ENCODE results near the gene MEGF6.
A peak's percentile ranks its signal among the peaks of the same experiment; 100 is the strongest.

MEGF6 gene

DNA sequence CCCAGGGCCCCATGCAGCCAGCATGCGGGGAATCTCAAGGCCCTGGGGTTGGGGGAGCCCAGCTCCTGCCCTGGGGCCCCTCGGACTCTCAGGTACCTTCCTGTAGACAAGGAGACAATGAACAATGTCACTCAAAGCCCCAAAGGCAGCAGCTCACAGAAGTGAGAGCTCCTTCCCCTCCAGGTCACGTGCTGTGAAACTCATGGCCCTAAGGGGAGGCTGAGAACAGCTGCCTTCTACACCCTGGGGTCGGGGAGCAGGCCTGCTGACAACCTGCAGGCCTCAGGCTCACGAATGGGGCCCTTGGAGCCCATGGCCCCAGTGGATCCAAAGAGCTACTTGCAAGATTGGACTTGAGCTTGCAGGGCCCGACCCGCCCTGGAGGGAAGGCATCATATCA, 3.2 kb downstream of the MEGF6 start:
- DNase-seq (ENCODE audit: low spot score): no peak

DNA sequence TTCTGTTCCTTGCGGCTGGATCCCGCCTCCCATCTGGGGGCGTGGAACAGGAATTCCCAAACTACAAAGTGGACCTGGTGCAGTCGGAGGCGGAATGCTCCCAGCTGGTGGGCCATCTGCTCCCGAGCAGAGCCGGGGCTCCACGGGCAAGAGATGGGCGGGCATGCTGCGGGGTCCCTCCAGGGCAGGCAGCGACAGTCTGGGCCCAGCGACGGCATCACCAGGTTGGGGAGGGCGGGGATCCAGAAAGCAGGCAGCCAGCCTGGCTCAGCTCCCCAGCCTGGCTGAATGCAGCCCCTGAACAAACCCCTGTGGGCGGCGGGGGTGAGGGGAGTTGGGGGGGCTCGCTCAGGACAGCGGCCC, 3.6 kb downstream of the MEGF6 start:
- no peak for DNase-seq (ENCODE audit: low spot score)

DNA sequence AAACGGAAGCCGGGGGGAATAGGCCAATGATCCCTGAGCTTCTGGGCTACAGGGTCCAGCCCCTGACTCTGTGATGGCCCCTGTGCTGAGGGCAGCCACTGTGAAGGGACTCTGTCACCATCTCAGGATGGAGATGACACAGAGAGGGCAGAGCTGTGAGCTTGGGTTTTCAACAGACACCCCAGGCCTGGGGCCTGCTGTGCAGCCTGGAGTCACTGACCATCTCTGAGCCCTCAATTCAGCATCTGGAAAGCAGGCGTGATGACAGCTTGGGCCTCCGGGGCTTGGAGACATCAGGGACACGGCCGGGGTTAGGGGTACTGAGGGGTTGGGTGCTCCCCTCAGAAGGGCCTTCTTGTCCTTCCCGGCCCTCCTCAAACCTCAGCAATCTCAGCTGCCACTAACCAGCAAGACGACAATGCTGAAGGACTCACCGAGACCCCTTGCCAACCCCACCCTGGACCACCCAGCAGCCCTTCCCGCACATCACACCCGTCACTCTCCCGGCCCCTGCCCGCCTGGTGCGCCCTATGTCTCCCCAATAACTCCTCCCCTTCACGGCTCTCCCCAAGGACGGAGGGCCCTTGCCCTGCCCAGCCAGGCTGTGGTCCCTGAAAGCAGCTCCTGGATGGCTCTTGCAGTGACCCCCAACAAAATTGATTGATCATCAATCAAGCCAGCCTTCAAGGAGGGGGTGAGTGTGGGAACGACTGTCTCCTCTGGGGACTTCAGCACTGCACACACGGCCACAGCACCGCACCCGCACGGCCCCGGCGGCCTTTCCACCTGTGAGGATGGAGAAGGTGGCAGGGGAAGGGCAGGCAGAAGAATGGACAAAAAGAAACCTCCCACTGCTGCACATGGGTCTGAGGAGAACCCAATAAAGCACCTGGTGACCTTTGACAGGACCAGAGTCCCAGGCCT, 4.3 kb downstream of the MEGF6 start:
- DNase-seq (ENCODE audit: low spot score): no peak

DNA sequence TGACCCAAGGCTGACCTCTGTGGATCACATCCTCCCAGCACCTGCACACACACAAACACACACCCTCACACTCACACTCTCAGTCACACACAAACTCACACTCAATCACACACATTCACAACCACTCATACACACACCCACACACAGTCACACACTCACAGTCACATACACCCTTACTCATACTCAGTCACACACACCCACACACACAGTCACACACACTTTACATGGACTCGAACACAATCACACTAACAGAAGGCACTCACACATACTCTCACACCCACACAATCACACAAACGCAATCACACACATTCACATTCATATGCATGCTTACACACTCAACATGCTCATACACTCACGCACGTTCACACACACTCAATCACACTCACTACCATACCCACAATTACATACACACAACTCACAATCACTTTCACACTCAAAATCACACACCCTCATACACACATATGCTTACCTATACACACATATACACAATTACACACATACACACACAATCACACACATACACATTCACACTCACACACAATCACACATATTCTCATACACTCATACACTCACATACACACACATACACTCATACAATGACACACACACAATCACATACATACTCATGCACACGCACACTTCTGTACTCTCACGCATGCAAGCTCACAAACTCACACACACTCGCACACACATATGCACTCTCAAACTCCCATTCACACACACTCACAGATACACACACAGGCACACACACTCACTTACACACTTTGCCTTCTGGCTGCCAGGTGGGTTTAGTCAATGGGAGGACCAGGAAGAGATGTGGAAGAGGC, 6.1 kb downstream of the MEGF6 start:
- DNase-seq (ENCODE audit: low spot score): no peak

DNA sequence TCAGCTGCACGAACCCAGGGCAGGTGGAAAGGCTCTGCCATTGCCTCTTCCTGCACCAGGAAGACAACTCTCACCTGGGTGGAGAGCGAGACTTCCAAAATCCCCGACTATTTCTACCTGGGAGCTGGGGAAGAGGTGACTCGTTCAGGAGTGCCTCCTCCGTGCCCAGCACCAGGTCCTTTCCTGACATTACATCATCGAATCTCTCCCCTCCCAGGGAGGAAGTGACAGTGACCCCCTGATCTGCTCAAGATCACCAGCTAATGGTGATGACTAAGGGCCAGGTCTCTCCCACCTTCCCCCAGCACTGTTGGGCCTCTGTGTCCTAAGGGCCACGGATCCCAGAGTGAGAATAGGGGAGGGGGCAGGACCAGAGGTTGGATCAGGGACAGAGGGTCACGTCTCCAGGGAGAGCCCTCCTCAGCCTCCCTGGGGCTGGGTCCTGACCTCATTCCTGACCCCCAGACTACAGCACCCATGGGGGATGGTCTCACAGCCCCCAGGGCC, 6.8 kb downstream of the MEGF6 start:
- DNase-seq (ENCODE audit: low spot score): peak; percentile 44

DNA sequence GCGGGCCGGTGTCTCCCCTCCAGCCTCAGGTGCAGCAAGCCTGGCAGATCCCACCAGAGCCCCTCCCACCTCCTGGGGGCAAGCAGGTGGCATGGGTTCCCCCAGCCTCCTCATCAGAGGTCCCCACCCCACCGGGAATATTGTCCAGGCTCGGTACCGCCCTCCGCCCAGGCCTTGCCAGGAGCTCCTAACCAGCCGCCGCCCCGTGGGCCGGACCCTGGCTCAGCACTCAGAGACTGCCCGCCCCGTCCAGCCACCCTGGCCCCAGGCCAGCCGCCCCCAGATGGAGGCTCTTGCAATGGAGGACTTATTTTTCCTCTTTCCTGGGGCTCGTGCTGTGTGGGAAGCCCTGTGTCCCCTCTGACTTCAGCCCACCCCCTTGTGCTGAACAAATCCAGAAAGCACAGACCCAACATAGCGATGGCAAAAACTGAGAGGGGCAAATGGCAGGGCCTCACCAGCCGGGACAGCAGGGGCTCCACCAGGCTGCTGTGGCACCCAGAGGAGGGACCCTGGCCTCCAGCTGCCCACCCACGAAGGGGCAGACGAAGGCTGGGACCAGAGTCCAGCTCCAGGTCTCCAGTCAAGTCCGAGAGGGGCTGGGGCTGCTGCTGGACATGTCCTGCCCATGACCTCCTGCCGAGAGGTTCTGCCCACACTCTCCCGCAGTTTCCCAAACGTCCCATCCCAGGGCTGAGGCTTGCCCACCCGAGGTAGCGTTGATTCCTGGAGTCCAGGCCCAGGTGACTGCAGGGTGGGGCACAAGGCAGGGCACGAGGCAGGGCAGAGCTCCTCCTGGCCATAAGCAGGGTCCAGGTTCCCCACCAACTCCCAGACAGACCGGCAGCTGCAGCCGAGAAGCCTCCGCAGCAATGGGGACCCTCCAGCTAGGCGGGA, 7.5 kb downstream of the MEGF6 start:
- no peak for DNase-seq (ENCODE audit: low spot score)

DNA sequence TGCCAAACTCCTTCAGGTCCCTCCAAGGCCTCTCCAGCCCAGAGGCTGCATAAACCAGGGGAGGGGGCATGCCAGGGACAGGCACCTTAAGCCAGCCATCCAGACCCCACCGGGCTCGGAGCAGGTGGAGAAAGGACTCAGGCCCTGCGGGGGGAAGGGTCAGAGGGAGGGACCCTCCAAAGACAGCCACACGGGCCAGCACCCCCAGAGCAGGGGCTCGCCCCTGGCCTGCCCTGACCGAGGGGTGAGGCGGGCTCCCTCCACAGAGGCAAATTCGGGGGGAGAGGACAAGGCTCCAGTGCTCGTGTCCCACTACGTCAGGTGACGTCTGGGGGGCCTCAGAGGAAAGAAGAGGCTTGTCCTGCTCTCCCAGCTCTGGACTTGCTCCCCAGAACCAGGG, 8.2 kb downstream of the MEGF6 start:
- DNase-seq (ENCODE audit: low spot score): no peak

DNA sequence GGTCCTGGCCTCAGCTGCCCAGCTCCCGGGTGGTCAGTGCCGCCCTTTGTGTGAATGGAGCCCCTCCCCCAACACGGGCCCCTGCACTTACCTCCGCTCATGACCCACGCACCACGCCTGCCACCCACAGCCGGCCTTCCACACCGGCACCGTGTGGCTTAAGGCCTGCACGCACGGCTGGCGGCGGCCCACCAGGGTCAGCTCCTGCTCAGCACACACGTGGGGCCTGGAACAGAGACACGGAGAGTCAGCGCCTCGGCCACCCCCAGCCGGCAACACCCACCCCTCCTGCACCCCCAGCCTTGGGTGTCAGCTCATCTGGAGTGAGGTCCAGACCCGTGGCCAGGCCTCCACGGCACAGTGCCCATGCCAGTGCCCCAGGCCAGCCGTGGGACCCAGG, 8.9 kb downstream of the MEGF6 start:
- no peak for DNase-seq (ENCODE audit: low spot score)

DNA sequence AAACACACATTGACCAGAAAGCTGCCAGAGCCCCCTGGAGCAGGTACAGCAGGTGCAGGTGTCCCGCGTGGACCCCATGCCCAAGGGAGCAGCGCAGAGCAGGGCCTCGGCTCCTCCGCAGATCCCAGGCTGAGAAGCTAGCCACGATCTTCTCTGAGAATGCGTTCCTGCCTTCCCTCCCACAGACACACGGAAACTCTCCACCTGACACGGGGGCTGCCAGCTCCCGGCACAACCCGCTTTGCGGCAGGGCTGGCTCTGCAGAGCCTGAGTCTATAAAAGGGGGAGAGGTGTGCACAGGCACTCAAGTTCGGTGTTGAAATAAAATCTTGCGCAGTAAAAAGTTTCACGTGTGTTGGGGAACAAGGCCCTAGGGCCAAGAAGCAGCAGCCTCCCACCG, 9.6 kb downstream of the MEGF6 start:
- DNase-seq (ENCODE audit: low spot score): no peak

DNA sequence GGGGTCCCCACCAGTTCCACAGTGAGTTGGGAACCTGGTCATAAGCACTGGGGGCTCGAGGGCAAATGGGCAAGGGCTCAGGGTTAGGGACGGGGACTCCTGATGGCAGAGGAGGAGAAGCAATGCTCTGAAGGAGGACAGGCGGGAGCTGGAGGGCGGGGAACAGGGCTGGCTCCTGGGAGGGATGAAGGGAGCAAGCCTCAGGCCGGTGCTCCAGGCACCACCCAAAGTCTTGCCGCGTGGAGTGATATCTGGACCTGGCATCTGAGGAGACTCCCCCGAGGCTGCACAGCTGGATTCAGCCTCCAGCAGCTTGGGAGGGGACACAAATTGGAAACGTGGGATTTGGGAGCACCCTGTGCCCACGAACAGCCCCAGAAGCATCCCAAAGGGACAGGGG, 11.0 kb downstream of the MEGF6 start:
- DNase-seq (ENCODE audit: low spot score): no peak

DNA sequence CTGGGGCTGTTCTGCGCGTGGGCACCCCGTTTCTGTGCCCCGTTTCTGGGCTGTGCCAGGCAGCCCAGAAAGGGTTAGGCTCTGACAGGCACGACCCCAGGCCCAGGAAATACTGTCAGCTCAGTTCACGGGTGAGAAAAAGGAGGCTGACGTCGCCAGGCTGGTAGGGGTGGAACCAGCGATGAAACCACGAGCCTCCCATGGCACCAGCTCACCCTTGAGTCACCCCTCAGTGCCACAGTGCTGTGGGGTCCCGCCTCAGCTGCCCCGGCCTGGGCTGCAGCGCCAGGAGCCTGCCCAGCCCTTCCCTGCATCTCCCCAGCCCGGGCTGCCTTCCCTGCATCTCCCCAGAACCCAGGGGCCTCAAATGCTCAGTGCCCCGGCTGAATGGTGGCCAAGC, 11.5 kb downstream of the MEGF6 start:
- no peak for DNase-seq (ENCODE audit: low spot score)

DNA sequence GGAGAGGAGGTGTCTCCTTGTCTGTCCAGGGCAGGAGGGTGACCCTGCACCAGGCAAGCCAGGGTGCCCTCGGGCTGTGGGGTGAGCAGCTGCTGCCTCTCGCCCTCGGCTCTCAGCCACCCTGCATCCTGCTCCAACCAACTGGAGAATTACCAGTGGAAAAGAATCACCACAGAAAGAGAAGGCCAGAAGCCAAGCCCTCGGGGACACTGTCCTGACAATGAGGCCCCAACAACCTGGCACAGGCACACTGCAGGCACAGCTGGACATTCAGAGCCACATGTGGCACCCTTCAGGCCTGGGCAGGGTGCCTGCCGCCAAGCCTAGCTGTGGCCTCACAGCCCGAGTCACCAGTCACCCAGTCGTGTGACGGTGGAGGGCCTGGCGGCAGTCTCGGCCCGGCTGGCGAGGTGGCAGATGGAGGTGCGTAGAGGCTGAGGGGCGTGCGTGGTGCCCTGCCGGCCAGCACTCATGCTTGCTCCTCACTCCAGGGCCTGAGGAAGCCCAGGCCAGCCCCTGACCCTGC, 12.0 kb downstream of the MEGF6 start:
- no peak for DNase-seq (ENCODE audit: low spot score)

DNA sequence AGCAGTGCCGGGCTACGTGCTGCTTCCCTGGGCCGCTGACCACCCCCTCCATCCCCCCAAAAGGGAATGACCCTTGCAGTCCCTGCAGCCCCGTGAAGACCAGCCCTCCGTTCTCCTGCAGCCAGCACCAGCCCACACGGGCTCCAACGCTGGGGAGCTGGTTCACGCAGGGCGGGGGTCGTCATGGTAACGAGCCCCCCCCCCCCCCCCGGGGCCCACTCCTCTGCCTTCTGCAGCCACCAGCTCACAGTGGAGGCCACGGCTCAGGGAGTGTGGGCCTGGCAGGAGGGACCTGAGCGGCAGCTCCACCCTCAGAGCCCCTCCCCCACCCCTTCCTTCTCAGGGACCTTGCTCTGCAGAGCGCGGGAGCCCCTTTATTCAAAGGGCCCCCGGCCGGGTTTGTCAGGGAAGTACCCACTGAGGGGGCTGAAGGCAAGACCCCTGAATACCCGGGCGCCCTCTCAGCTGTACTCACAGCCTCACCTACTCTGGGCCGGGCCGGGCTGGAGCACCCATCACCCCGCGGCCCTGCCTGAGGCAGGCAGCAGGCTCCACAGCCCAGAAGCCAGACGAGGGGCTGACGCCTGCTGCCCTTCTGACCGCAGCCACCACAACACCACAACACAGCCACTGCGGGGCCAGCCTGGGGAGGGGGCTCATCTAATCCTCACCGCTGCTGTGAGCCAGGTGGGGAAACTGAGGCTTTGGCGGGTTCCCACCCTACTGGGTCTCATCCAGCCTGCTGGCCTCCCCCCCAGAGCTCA, 12.6 kb downstream of the MEGF6 start:
- DNase-seq (ENCODE audit: low spot score): no peak

DNA sequence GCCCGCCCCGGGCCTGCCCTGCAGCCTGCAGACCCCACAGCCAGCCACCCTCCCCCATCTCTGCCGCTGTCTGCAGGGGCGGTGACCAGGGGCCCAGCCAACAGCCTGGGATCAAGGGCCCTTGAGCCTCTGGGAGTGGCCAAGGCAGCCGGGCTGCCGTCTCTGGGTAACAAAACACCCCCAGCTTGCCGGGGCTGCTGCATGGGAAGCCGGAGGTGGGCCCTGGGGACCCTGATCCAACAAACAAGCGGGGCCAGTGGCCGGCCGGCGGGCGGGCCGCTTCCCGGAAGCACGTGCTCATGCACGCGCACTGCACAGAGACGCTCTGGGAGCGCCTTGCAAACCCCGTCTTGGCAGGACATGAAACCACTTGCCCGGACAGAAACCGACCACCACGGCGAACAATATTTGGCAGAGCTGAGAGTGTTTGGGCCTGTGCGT, 13.2 kb downstream of the MEGF6 start:
- DNase-seq (ENCODE audit: low spot score): no peak

DNA sequence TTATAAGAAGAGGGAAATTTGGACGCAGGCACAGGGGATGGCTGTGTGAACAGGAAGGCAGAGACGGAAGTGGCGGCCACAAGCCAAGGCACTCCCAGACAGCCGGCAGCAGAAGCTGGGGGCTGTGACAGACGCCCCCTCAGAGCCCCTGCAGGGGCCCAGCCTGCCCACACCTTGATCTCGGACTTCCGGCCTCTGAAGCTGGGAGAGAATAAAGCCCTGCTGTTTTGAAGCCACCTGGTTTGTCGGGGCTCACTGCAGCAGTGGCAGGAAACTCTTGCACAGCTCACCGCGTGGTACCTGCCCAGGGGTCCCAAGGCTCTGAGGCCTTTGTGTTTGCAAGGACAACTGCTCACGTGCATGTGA, 13.7 kb downstream of the MEGF6 start:
- DNase-seq (ENCODE audit: low spot score): no peak

DNA sequence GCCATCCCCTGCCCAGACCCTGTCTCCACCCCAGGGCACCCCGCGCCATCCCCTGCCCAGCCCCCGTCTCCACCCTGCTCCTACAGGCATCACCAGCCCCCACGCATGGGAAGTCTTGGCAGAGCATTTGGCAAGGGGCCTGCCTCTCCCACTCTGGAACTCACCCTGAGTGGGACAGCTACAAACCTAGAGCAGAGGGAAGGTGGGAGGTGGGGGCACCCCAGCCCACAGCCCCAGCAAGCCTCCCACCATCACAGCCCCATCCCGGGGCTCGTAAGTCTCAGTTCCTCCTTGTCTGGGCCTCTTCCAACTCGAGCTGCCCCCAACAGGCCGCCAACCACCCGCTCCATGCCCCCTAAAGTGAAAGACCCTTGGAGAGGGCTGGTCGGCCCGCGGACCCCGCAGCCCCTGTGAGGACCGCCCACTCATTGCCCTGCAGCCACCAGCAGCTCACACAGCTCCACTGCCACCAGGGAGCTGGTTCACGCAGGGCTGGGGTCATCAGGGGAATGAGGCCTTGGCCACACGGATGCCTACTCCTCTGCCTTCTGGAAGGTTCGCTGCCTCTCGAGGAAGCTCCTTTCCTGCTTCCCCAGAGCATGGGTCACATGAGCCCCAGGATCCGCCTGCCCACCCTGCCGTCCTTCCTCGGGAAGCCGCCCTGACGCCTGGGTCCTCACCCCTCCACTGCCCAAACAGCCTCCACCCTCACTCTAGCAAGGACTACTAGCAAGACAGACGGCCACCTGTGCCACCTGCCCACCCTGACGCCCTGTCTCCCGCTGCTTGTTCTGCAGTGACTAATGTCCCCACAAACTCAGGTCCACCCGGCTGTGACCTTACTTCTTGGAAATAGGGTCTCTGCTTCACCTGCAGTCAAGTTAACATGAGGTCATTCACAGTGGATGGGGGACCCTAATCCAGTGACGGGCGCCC, 14.4 kb downstream of the MEGF6 start:
- DNase-seq (ENCODE audit: low spot score): no peak

DNA sequence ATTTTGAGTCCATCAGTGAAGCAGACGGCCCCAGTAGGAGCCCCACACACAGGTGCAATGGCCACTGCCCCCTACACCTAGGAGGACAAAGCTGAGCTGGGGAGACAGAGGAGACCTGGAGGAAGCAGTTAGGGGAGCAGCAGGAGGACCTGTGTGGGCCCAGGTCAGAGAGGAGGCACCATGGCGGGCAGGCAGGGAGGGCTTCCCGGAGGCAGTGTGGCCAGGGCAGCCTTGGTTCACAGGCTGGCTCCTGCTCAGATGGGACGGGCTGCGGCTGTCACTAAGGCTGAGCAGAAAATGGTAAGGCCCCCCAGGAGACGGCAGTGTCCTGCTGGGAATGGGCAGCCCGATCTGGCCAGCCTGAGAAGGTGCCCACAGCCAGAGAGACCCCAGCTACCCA, 15.4 kb downstream of the MEGF6 start:
- no peak for DNase-seq (ENCODE audit: low spot score)

DNA sequence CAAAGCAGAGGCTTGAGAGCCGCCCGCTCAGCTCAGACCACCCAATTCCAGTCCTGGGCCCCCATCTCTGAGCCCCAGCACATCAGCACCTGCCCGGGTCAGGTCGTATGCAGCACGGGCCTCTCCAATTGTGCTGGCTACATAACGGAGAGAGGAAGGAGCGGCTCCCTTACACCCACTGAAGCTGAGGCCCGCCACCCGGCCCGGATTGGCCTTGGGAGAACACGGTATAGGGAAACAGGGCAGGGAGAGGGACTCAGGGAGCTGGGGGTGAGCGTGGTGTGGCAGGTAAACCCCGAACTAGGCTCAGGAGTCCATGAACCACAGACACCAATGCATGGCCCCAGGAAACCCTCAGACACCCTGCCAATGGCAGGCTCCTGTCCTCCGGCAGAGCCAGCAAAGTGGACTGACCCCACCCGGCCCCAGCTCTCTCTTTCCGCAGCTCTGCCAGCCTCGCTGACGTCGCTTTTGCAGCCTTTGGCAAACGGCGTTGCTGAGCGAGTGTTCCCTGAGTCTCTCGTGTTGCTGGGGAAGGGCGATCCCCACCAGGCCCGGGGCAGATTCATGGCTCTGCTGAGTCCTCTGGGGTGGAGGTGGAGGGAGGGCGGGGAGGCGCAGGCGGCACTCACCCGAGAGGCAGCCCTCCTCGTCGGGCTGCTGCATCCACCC, 16.5 kb downstream of the MEGF6 start:
- DNase-seq (ENCODE audit: low spot score): no peak

DNA sequence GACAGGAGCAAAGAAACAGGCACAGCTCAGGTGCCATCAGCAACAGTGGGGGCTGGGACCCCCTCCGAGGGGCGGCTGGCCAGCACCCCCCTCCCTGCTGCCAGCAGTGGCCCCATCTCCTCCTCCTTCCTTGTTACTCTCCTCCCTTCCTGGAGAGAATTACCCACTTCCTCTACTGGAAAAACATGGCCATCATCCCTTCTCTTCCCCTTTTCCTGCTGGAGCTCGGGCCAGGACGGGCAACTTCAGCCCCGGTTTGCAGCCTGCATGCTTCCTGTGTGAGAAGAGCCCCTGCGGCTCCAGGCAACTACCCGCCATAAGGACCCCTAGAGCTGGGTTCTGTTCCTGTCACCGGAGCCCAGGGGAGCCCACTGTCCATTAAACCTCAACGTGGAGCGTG, 17.6 kb downstream of the MEGF6 start:
- DNase-seq (ENCODE audit: low spot score): no peak
